ENCODE data around the gene ABHD2.

ABHD2 gene

DNA sequence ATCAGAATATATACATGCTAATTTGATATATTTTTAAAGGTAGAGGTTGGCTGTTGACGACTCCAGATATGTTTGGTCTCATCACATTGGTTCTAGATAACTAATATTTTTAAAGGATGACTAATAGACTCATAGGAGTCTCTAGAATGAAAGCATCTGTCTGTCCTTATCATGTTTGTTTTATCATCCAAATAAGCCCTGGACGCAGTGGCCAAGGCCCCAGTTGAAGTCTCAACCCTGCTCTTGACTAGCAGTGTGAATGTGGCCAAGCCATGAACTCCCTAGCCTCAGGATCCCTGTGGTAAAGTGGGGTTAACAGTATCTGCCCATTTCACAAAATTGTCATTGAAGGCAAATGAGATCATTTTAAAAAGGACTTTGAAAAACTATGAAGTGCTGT lies 53.6 kb downstream of the ABHD2 start:
- no peak overlapping the region for H3K4me3 ChIP-seq (ENCODE audit: low read depth, low read length)
- no peak for DNase-seq (ENCODE audit: low read depth)
- TF ChIP-seq MAX (IDR thresholded peaks at IDR 0.05; ENCODE audit: low read depth, low read length), result no peak
- no peak for TF ChIP-seq MYC (IDR thresholded peaks at IDR 0.05; ENCODE audit: low read depth, low read length)
- TF ChIP-seq, protein P1, sequence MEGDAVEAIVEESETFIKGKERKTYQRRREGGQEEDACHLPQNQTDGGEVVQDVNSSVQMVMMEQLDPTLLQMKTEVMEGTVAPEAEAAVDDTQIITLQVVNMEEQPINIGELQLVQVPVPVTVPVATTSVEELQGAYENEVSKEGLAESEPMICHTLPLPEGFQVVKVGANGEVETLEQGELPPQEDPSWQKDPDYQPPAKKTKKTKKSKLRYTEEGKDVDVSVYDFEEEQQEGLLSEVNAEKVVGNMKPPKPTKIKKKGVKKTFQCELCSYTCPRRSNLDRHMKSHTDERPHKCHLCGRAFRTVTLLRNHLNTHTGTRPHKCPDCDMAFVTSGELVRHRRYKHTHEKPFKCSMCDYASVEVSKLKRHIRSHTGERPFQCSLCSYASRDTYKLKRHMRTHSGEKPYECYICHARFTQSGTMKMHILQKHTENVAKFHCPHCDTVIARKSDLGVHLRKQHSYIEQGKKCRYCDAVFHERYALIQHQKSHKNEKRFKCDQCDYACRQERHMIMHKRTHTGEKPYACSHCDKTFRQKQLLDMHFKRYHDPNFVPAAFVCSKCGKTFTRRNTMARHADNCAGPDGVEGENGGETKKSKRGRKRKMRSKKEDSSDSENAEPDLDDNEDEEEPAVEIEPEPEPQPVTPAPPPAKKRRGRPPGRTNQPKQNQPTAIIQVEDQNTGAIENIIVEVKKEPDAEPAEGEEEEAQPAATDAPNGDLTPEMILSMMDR (IDR thresholded peaks at IDR 0.05; ENCODE audit: low read depth, low read length), result no peak
- no peak for TF ChIP-seq POLR2A (IDR thresholded peaks at IDR 0.05; ENCODE audit: extremely low read depth, insufficient read length)

GRCh38 chr15:89142423-89142822 lies 54.2 kb downstream of the ABHD2 start:
- DNase-seq (ENCODE audit: low read depth), result no peak
- no peak overlapping the region for H3K4me3 ChIP-seq (ENCODE audit: low read depth, low read length)
- TF ChIP-seq, protein P1 (IDR thresholded peaks at IDR 0.05; ENCODE audit: low read depth, low read length), result no peak
- TF ChIP-seq MAX (IDR thresholded peaks at IDR 0.05; ENCODE audit: low read depth, low read length) (no peak), POLR2A (IDR thresholded peaks at IDR 0.05; ENCODE audit: extremely low read depth, insufficient read length) (no peak), MYC (IDR thresholded peaks at IDR 0.05; ENCODE audit: low read depth, low read length) (no peak)

DNA sequence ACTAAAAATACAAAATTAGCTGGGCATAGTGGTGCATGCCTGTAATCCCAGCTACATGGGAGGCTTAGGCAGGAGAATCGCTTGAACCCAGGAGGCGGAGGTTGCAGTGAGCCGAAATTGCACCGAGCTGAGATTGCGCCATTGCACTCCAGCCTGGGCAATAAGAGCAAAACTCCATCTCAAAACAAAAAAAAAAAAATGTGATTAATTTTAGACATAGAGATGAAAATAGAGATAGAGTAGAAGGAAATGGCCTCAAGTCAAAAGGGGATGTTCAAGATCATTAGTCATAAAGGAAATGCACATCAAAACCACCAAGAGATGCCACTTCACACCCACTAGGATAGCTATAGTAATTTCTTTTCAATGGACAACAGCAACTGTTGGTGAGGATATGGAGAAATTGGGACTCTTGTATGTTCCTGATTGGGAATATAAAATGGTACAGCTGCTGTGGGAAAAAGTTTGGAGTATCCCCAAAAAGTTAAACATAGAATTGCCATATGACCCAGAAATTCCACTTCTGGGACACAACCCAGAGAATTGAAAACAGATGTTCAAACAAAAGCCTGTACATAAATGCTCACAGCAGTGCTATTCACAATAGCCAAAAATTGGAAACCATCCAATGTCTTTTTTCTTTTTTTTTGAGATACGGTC lies 55.4 kb downstream of the ABHD2 start:
- no peak for TF ChIP-seq MAX (IDR thresholded peaks at IDR 0.05; ENCODE audit: low read depth, low read length)
- TF ChIP-seq MYC (IDR thresholded peaks at IDR 0.05; ENCODE audit: low read depth, low read length), result no peak
- no peak for TF ChIP-seq POLR2A (IDR thresholded peaks at IDR 0.05; ENCODE audit: extremely low read depth, insufficient read length)
- TF ChIP-seq, protein P1 (IDR thresholded peaks at IDR 0.05; ENCODE audit: low read depth, low read length), result no peak
- no peak overlapping the region for H3K4me3 ChIP-seq (ENCODE audit: low read depth, low read length)
- peak; percentile 79 for DNase-seq (ENCODE audit: low read depth)

- no peak for DNase-seq (ENCODE audit: low read depth)
- no peak overlapping the region for H3K4me3 ChIP-seq (ENCODE audit: low read depth, low read length)
- TF ChIP-seq MAX (IDR thresholded peaks at IDR 0.05; ENCODE audit: low read depth, low read length) (no peak), MYC (IDR thresholded peaks at IDR 0.05; ENCODE audit: low read depth, low read length) (no peak), POLR2A (IDR thresholded peaks at IDR 0.05; ENCODE audit: extremely low read depth, insufficient read length) (no peak)
- TF ChIP-seq, protein P1 (IDR thresholded peaks at IDR 0.05; ENCODE audit: low read depth, low read length), result no peak
Observed at GRCh38 chr15:89144491-89144890, 56.2 kb downstream of the ABHD2 start.

GRCh38 chr15:89146366-89146765 lies 58.1 kb downstream of the ABHD2 start:
- no peak for DNase-seq (ENCODE audit: low read depth)
- H3K4me3 ChIP-seq (ENCODE audit: low read depth, low read length), result no peak overlapping the region
- TF ChIP-seq MAX (IDR thresholded peaks at IDR 0.05; ENCODE audit: low read depth, low read length), result no peak
- TF ChIP-seq MYC (IDR thresholded peaks at IDR 0.05; ENCODE audit: low read depth, low read length), result no peak
- no peak for TF ChIP-seq POLR2A (IDR thresholded peaks at IDR 0.05; ENCODE audit: extremely low read depth, insufficient read length)
- TF ChIP-seq, protein P1 (IDR thresholded peaks at IDR 0.05; ENCODE audit: low read depth, low read length), result no peak
